Stimulated activated CD8-positive, alpha-beta memory T cell treated with anti-CD3 and anti-CD28 coated beads, Interleukin-12 subunit alpha, Interleukin-12 subunit beta, amount 100 ng/mL, for 1 hour (primary cell): ENCODE measurements around the gene ZNF330.

Source experiments
- DNase-seq: peaks from one replicate; pipeline ENCODE4 v3.0.0-alpha.2; 2020; ENCODE audit warnings: low read depth

ZNF330 gene

DNA sequence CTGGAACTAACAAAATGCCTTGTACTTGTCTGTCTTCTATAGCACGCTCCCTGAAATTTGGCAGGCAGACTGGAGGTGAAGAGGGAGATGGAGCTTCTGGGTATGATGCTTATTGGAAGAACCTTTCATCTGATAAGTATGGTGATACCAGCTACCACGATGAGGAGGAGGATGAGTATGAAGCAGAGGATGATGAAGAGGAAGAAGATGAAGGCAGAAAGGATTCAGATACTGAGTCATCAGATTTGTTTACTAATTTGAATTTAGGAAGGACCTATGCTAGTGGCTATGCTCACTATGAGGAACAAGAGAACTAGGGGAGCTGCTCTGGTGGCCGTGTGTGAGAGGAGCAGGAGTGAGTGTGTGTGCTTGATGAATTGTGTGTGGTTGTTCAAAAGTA lies 13.0 kb downstream of the ZNF330 start:
- no peak for DNase-seq

DNA sequence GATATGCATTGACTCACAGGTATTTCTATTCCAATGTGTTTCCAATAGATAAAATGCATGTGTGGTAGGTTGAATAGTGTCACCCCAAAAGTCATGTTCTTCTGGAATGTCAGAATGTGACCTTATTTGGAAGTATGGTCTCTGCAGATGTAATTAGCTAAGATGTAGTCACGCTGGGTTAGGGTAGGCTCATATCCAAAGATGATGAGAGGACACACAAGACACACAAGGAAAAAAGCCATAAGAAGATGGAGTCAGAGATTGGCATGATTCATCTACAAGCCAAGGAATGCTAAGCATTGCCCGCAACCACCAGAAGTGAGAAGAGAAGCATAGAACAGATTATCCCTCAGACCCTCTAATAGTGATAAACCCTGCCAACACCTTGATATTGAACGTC lies 17.5 kb downstream of the ZNF330 start:
- DNase-seq = no peak

DNA sequence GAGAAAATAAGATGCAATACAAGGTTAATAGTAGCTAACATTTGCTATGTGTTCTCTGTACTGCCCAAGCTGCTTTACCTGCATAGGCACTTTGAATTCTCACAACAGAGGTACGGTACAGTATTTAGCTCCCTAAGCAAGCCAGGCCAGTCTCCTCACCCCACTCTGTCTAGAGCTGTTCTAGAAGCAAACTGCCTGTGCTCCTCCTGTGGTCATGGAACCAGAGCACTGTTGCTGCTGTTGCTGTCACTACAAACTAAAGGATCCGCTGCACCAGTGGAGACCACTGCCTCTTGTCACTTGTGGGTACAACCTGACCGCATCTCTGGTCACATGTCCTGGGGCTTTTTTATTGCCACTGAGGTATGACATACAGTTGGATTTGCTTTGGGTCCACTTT lies 19.6 kb downstream of the ZNF330 start:
- DNase-seq = no peak

DNA sequence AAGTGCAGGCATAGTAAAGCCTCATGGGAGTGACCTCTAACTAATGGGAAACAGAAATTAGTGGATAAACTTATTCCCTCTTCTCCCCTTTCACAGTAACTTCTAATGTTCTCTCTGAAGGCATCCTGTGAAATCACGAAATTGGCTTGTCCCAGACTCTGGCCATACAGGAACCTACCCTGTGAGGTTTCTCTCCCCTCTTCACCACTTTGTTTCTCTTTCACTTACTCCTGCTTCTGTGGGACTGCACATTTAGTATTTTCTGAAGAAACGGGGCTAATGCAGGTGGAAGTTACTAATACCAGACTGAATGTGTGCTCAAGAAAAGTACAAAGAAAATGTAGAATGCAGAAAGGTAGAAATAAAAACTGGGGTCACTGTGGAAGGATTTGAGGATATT lies 20.0 kb downstream of the ZNF330 start:
- DNase-seq = no peak

DNA sequence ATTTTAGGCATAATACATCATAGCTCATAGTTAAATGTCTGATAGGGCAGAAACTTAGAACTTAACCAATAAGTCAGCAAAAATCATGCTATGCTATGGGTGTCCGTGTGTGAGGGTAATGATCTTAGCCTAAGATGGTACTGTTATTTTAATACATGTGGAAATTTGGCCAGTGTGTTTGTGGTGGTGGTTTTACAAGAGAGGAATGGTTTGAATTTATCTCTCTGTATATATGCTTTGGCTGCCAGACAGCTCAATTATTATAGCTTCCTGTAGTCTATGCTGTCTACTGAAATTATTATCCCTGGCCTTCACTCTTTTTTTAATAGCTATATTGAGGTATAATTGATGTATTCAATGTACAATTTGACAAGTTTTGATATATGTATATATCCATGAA lies 21.3 kb downstream of the ZNF330 start:
- DNase-seq = no peak

DNA sequence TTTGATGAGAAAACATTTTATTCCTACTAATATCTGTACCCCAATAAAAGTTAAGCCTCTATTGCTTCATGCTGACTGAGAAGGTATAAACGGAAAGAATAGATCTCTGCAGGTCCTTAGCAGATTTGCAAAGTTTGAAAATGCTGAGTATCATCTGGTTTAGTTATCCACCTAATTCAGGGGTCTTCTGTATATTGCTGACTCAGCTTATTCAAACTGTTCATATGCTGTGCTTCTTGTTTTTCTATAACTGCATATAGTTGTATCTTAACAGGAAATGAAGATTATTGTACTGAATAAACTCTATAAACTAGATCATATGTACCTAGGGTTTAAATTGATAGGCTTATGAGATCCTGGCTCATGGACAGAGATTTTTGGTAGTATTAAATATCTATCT lies 23.7 kb downstream of the ZNF330 start:
- no peak for DNase-seq

DNA sequence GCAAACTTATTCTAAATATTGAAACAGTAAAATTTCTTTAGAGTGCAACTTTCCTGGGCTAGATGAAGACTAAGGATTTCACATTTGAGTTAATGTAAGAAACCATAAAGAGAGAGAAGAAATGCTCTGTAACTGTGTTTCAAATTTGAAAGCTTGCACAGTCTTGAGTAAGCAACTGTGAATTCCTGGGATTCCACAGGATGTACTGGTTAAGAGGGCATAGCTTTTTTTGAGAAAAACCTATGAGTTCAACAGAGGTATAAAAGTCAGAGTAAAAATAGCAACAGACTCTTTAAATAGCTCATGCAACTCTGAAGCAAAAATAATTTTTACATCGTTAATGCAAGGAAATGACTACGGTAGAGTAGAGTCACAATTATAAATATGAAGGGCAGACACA lies 25.5 kb downstream of the ZNF330 start:
- no peak for DNase-seq

DNA sequence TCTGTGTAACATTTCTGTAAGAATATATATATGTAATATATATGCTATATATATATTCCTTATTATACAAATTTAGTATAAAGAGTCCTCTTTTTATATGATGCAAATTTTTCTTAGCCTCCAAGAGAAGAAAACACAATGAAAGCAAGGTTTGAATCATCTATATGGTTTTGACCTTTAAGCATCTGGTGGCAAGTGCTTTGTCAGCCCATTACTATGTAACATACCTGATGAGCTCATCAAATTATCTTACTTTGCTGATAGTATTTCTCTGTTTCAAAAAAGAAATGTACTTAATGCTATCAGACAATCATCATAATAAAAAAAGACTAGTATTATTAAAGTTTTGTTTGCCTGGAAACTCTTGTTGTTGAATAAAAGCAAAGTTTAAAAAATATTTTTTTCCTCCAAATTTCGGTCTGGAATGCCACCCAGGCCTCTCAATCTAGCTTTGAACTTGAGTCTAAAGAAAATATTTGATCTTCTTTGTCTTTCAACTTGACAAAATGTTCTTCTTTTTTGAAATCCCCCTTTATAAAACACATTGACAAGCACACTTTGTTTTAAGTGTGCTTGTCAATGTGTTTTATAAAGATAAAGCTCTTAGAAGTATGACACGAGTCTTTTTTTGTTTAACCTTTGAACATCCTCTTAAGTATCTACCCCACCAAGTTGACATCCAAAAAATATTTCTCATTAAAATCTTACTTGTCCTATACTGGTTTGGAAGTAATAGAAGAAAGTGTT lies 26.2 kb downstream of the ZNF330 start:
- DNase-seq = no peak

DNA sequence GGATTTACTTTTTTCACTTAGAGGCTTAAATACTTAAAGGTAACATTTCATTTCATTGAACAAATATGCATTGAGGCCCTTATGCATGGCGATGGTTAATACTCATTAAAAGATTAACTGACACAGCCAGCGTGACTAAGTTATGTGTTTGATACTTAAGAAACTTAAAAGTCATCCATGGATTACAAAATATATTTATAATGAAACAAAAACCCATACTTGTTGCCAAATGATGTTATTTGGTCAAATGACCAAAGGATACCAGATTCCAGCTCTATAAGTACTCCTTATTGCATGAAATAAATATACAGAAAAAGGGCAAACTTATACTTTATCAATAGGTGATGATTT lies 26.7 kb downstream of the ZNF330 start:
- DNase-seq = no peak

DNA sequence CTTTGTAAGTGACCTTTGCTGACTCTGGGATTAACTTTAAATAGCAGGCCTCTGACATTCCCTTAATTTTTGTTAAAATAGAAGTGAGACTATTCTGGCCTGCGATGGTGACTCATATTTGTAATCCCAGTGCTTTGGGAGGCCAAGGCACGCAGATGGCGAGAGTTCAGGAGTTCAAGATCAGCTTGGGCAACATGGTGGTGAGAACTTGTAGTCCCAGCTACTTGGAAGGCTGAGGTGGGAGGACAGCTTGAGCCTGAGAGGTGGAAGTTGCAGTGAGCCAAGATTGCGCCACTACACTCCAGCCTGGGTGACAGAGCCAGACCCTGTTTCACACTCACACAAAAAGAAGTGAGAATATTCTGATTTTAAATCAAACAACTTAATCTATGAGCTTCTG lies 27.3 kb downstream of the ZNF330 start:
- no peak for DNase-seq

DNA sequence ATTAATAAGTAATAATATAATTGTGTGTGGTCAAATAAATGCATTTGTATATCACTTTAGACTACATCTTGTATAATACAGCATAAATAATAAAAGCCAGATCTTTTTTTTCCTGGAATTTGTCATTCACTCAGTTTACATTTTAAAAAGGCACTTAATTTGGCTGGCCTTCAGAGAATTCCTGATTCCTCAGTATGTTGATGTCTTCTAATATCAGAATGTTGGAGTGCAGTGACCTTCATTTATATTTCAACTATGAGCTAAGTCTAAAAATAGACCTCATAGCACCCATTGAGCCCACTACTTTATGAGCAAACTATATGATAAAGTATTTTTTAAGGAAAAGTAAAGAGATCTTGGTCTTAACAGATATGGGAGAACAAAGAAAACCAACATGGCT lies 27.8 kb downstream of the ZNF330 start:
- no peak for DNase-seq

DNA sequence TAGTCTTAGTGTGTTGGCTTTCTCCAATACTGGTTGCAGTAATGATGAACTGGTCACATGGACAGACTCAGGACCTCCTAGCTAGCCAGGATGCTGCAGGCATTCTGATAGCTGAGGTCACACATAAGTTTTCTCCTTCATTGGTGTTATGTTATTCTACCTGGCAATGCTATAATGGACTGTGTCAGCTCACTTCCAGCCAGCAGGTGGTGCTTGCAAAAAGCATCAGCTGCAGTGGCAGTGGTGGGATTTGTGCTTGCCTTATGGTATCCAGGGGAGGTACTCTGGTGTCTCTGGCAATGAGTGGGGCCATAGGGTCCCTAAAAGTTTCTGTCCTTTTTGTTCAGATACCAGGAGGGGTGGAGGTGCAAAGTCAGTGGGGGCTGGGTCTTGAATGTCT lies 33.6 kb downstream of the ZNF330 start:
- no peak for DNase-seq

DNA sequence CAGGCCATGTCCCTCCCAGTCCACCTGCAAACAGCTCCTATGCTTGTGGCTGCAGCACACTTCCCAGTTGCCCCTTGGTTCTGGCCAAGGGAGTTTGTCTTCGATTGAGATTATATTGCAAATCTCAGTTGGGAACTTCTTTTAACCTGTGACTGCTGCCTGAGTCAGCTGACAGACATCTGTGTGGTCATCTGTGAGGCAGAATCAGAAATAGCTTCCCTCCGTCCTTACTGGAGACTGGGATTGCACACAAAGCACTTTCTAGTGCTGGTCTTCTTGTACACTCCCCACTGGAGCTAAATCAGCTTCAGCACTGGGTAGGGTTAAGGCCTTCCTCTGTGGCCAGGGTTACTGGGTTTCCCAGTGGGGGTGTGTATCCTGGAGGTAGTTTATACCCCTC lies 34.3 kb downstream of the ZNF330 start:
- no peak for DNase-seq

DNA sequence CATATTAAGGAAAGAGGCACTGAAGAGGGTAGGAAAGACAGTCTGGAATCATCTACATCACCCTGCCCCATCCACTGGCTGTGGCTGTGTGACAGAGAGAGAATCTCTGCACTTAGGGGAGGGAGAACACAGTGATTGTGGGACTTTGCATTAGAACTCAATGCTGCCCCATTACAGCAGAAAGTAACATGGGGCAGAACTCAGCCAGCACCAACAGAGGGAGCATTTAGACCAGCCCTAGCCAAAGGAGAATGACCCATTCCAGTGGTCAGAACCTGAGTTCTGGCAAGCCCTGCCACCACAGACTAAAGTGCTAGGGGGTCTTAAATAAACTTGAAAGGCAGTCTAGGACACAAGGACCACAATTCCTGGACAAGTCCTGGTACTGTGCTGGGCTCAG lies 37.9 kb downstream of the ZNF330 start:
- DNase-seq = no peak

DNA sequence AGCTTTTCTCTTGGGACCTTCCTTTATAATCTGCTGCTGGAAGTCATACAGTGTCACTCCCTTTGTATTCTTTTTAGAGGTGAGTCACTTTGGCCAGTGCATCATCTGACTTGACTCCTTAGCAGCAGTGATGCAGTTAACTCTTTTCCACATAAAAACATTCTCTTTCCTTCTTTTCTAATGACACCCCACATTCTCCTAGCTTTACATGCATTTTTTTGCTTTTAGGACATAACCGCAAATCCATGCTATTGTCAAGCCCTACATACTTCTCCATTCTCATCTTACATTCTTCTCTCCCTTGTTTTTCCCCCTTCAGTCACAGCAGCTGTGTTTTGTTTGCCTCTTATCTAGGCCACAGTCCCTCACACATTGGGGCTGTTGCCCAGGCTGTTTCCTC lies 55.1 kb downstream of the ZNF330 start:
- DNase-seq = no peak

DNA sequence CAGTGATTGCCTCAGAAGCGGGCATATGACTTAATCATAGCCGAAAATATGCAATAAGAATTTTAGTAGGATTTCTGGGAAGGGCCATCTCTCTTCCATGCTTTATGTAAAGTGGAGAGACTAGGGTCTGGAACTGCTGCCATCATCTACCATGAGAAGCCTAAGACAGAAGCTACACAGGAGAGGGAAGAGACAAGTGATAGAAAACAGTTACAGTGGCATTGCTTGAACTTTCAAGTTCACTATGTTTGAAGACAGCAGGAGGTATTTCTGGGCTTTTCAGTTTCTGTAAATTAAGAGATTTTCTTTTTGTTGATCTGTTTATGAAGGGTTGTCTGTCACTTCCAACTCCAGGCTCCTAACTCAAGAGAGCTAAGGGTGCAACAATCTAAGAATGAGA lies 62.5 kb downstream of the ZNF330 start:
- DNase-seq = no peak

DNA sequence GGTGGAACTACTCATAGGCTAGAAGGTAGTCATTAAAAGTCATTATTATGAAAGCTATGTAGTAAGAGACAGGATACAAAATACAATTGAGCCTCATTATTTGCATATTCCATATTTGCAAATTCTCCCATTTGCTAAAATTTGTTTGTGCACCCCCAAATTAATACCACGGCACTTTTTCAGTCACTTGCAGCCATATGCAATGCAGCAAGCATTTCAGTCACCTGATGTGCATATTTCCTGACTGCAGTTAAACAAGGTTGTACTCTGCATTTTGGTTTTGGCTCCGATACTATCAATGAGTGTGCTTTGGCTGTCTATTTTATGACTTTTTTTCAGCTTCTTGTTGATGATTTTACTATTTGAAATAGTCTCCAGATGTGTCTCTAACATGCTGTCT lies 62.9 kb downstream of the ZNF330 start:
- DNase-seq = no peak
